ENCODE results near the gene PINLYP.

PINLYP gene

GRCh38 chr19:43548706-43549105 lies 26.9 kb upstream of the PINLYP start:
- no peak for DNase-seq

- DNase-seq = no peak
Measured at GRCh38 chr19:43551399-43552197, 24.0 kb upstream of the PINLYP start.

- no peak for DNase-seq
Measured at GRCh38 chr19:43552198-43552450, 23.5 kb upstream of the PINLYP start.

- no peak for DNase-seq
Measured at GRCh38 chr19:43552616-43553015, 23.0 kb upstream of the PINLYP start.

GRCh38 chr19:43553656-43554055 lies 21.9 kb upstream of the PINLYP start:
- no peak for DNase-seq

GRCh38 chr19:43554317-43554895 lies 21.2 kb upstream of the PINLYP start:
- no peak for DNase-seq

GRCh38 chr19:43555185-43555770 lies 20.3 kb upstream of the PINLYP start:
- DNase-seq = peak; percentile 56

- DNase-seq = no peak
Measured at GRCh38 chr19:43560687-43561086, 14.9 kb upstream of the PINLYP start.

- DNase-seq = no peak
Measured at GRCh38 chr19:43561139-43561970, 14.2 kb upstream of the PINLYP start.

- DNase-seq = no peak
Measured at GRCh38 chr19:43562226-43562697, 13.3 kb upstream of the PINLYP start.

GRCh38 chr19:43562698-43563241 lies 12.8 kb upstream of the PINLYP start:
- DNase-seq = peak; percentile 63

GRCh38 chr19:43563816-43564457 lies 11.7 kb upstream of the PINLYP start:
- no peak for DNase-seq

GRCh38 chr19:43564800-43565199 lies 10.8 kb upstream of the PINLYP start:
- no peak for DNase-seq

GRCh38 chr19:43569657-43570056 lies 5.9 kb upstream of the PINLYP start:
- DNase-seq = no peak

GRCh38 chr19:43570174-43570791 lies 5.3 kb upstream of the PINLYP start:
- no peak for DNase-seq

GRCh38 chr19:43572171-43572588 lies 3.4 kb upstream of the PINLYP start:
- no peak for DNase-seq

- no peak for DNase-seq
Measured at GRCh38 chr19:43574424-43575155, 1.0 kb upstream of the PINLYP start.

GRCh38 chr19:43575955-43576878 lies 616 bp downstream of the PINLYP start:
- no peak for DNase-seq

GRCh38 chr19:43578787-43579186 lies 3.2 kb downstream of the PINLYP start:
- DNase-seq = no peak

- DNase-seq = no peak
Measured at GRCh38 chr19:43581467-43581866, 5.9 kb downstream of the PINLYP start.
